ENCODE data around the gene AK6. TPM values are rescaled to one million over a fixed set of nuclear protein-coding genes. Genes with fewer than 3 reads are reported as not detected.

Gene AK6
- total RNA-seq = 14.8 and 33.0 TPM in 2 replicates

GRCh38 chr5:69369340-69370121 lies at the start of gene AK6, which contains the start of the genes RAD17 and TAF9:
AK6 (minus strand) TSS chr5:69369520; CDS start chr5:69369490, 30 bp downstream.
RAD17 (plus strand) TSS chr5:69369818; CDS start chr5:69372209, 2,391 bp downstream.
TAF9 (minus strand) TSS chr5:69369520; CDS start chr5:69365737, 3,783 bp downstream.
- TF ChIP-seq CTCF (conservative IDR thresholded peaks at IDR 0.05; ENCODE audit: low read depth, low read length) = no peak
- peak; percentile 61 for DNase-seq (ENCODE audit: low read depth)
- H3K4me3 ChIP-seq (ENCODE audit: low read depth, low read length) = peak within 1 kb of the TSS; percentile 91

DNA sequence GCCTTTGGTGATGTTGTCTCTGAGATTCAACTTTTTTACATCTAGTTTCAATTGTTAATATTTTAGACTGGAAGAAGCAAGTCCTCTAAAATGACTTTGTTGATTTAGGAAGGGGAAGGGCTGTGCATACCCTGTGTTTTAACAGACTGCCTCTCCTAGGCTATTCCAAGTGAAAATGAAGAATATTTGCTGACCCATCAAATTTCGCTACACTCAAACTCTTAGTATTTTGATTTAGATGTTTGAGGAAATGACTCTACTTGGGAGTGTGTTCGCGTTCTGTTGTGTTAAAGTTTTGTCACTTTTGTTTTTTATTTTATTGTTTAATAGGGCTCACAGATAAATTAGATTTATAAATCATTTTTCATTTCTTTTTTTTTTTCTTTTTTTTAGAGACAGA lies 49.2 kb upstream of the AK6 start:
- no peak for DNase-seq (ENCODE audit: low read depth)
- TF ChIP-seq CTCF (conservative IDR thresholded peaks at IDR 0.05; ENCODE audit: low read depth, low read length) = no peak
- no peak overlapping the region for H3K4me3 ChIP-seq (ENCODE audit: low read depth, low read length)

DNA sequence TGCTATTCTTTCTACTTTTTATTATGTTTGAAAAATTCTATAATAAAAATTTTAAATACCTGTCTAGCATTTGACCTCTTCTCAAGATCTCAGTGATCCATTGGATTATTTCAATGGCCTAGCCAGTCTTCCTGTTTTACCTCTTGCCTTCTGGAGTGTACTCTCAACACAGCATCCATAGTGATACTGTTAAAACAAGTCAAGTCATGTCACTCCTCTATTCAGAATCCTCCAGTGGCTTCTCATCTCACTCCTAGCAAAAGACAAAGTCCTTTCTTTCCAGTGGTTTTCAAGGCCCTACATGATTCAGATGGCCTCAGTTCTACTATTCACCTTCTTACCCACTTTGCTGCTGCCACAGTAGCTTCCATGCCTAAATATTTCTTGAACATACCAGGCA lies 47.4 kb upstream of the AK6 start:
- TF ChIP-seq CTCF (conservative IDR thresholded peaks at IDR 0.05; ENCODE audit: low read depth, low read length) = no peak
- DNase-seq (ENCODE audit: low read depth) = no peak
- H3K4me3 ChIP-seq (ENCODE audit: low read depth, low read length) = no peak overlapping the region

DNA sequence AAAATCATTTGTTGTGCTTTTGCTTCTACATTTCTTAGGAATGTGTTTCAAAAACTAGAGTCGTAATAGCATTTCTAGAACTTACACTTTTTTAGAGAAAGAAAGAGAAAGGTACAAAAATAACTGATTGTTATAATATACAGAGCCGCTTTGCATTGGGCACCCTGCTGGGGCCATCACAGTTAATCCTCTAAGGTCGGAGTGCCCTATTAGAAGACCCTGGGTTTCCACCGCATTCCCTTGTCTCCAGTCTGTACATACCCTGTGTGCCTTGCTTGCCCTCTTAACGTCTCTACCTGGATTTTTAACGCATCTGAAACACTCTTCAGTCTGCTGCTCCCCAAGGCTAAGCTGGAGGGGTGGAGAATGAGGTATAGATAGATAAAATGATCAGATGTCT lies 46.9 kb upstream of the AK6 start:
- no peak for DNase-seq (ENCODE audit: low read depth)
- peak overlapping the region; percentile 96 for H3K4me3 ChIP-seq (ENCODE audit: low read depth, low read length)
- no peak for TF ChIP-seq CTCF (conservative IDR thresholded peaks at IDR 0.05; ENCODE audit: low read depth, low read length)

DNA sequence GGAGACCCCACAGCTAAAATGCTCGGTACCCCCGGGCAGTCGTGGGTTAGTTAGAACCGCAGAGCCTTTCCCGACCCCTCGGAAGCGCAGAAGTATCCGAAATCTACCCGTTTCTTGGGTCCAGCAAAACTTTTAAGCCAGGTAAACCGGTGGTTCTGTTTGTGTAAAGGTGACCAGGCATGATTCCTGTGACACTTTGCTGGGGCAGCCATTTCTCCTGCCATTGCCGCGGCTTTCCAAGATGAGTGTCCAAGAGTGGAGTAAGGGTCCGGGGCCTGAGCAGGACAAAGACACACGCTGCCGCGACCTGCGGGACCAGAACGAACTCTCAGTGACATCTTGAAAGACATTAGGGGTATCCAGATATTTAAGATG lies 46.3 kb upstream of the AK6 start:
- DNase-seq (ENCODE audit: low read depth) = no peak
- H3K4me3 ChIP-seq (ENCODE audit: low read depth, low read length) = peak overlapping the region; percentile 96
- TF ChIP-seq CTCF (conservative IDR thresholded peaks at IDR 0.05; ENCODE audit: low read depth, low read length) = no peak

- TF ChIP-seq CTCF (conservative IDR thresholded peaks at IDR 0.05; ENCODE audit: low read depth, low read length) = peak; percentile 53
- DNase-seq (ENCODE audit: low read depth) = no peak
- peak within 1 kb of the TSS; percentile 96 for H3K4me3 ChIP-seq (ENCODE audit: low read depth, low read length)
Observed at GRCh38 chr5:69414885-69415583, 45.7 kb upstream of the AK6 start, which contains the start of gene MARVELD2. MARVELD2 (plus strand) TSS chr5:69415116; CDS start chr5:69419386, 4,270 bp downstream.
